Measurements from ENCODE around the gene UBE2G2.

- TF ChIP-seq CTCF (optimal IDR thresholded peaks at IDR 0.05 in 1 of 3, IDR thresholded peaks at IDR 0.05 in 1 of 3, conservative IDR thresholded peaks at IDR 0.05 in 1 of 3; ENCODE audit: extremely low read depth in 1 of 3, insufficient read depth in 2 of 3, low read length in 3 of 3) (no peak), EZH2 (IDR thresholded peaks at IDR 0.05; ENCODE audit: low read length) (no peak)
Measured at GRCh38 chr21:44732956-44733355, 68.7 kb downstream of the UBE2G2 start.
